Measurements from ENCODE around the gene STAT4. TPM values are rescaled to one million over a fixed set of nuclear protein-coding genes. Genes with fewer than 3 reads are reported as not detected.

Gene STAT4
- polyA plus RNA-seq, 1 experiment: 1.5 TPM

GRCh38 chr2:190994148-190994547, 156.6 kb downstream of the STAT4 start:
- no peak for TF ChIP-seq CTCF (IDR thresholded peaks at IDR 0.05; ENCODE audit: insufficient read depth, low read depth, low read length)
- no peak for DNase-seq (ENCODE audit: low read depth)
- Histone ChIP-seq H3K4me3 (ENCODE audit: low read depth, low read length) (no peak overlapping the region), H3K27me3 (ENCODE audit: control insufficient read depth, insufficient read depth, low read length) (no peaks in the 10 kb centered on the region), H3K36me3 (ENCODE audit: control insufficient read depth, insufficient read depth, low read length) (peaks cover 32% of the 10 kb centered on the region)
- ChIA-PET CTCF (interaction anchor here (0.8 to 1.1 kb wide), 3 partner anchors 14 to 33 kb away, joined by 3 to 6 read pairs (median 3); no protein-coding TSS in a partner anchor), POLR2A (no interaction called here)

- Histone ChIP-seq H3K4me3 (ENCODE audit: low read depth, low read length) (no peak overlapping the region), H3K27me3 (ENCODE audit: control insufficient read depth, insufficient read depth, low read length) (no peaks in the 10 kb centered on the region), H3K36me3 (ENCODE audit: control insufficient read depth, insufficient read depth, low read length) (peaks cover 36% of the 10 kb centered on the region)
- TF ChIP-seq CTCF (IDR thresholded peaks at IDR 0.05; ENCODE audit: insufficient read depth, low read depth, low read length): no peak
- ChIA-PET CTCF (interaction anchor here (0.8 to 1.4 kb wide), 3 partner anchors 15 to 162 kb away, joined by 3 to 6 read pairs (median 5); no protein-coding TSS in a partner anchor), POLR2A (no interaction called here)
- DNase-seq (ENCODE audit: low read depth): no peak
These were observed 157.5 kb downstream of the STAT4 start for GRCh38 chr2:190993292-190993643.

GRCh38 chr2:190990132-190990531, 160.7 kb downstream of the STAT4 start:
- POLR2A ChIA-PET: no interaction called here
- no peak for TF ChIP-seq CTCF (IDR thresholded peaks at IDR 0.05; ENCODE audit: insufficient read depth, low read depth, low read length)
- Histone ChIP-seq H3K4me3 (ENCODE audit: low read depth, low read length) (no peak overlapping the region), H3K36me3 (ENCODE audit: control insufficient read depth, insufficient read depth, low read length) (peaks cover 37% of the 10 kb centered on the region), H3K27me3 (ENCODE audit: control insufficient read depth, insufficient read depth, low read length) (no peaks in the 10 kb centered on the region)
- CTCF ChIA-PET: no interaction called here
- no peak for DNase-seq (ENCODE audit: low read depth)

- no peaks in the 10 kb centered on the region for H3K27me3 ChIP-seq (ENCODE audit: control insufficient read depth, insufficient read depth, low read length)
- H3K4me3 ChIP-seq (ENCODE audit: low read depth, low read length): no peak overlapping the region
- TF ChIP-seq CTCF (IDR thresholded peaks at IDR 0.05; ENCODE audit: insufficient read depth, low read depth, low read length): no peak
- no peak for DNase-seq (ENCODE audit: low read depth)
- CTCF ChIA-PET: interaction anchor here (0.9 to 1.3 kb wide), 3 partner anchors 9 to 41 kb away, joined by 3 to 4 read pairs (median 3); no protein-coding TSS in a partner anchor
- peaks cover 39% of the 10 kb centered on the region for H3K36me3 ChIP-seq (ENCODE audit: control insufficient read depth, insufficient read depth, low read length)
- POLR2A ChIA-PET: no interaction called here
These were observed 161.9 kb downstream of the STAT4 start for GRCh38 chr2:190988910-190989309.

- no peak for DNase-seq (ENCODE audit: low read depth)
- Histone ChIP-seq H3K36me3 (ENCODE audit: control insufficient read depth, insufficient read depth, low read length) (peaks cover 43% of the 10 kb centered on the region), H3K4me3 (ENCODE audit: low read depth, low read length) (no peak overlapping the region), H3K27me3 (ENCODE audit: control insufficient read depth, insufficient read depth, low read length) (no peaks in the 10 kb centered on the region)
- ChIA-PET CTCF (interaction anchor here (1.1 to 1.3 kb wide), 2 partner anchors 10 to 42 kb away, joined by 3 to 4 read pairs; no protein-coding TSS in a partner anchor), POLR2A (no interaction called here)
- TF ChIP-seq CTCF (IDR thresholded peaks at IDR 0.05; ENCODE audit: insufficient read depth, low read depth, low read length): no peak
These were observed 162.9 kb downstream of the STAT4 start for GRCh38 chr2:190987938-190988337.

Measured in BJ (cell line).